ENCODE data around the gene TJAP1.

Gene TJAP1

GRCh38 chr6:43477235-43478007 lies at the start of gene TJAP1:
Gene TJAP1, plus strand, starts transcription at chr6:43477570. Its CDS starts 21,432 bp downstream, at chr6:43499002.
- DNase-seq (ENCODE audit: low read depth): peak; percentile 23

- DNase-seq (ENCODE audit: low read depth): no peak
Observed at GRCh38 chr6:43428112-43428570, 49.2 kb upstream of the TJAP1 start.

GRCh38 chr6:43428874-43429273 lies 48.5 kb upstream of the TJAP1 start:
- DNase-seq (ENCODE audit: low read depth): no peak

GRCh38 chr6:43432009-43432945 lies 45.1 kb upstream of the TJAP1 start:
- no peak for DNase-seq (ENCODE audit: low read depth)

GRCh38 chr6:43433148-43433547 lies 44.2 kb upstream of the TJAP1 start:
- no peak for DNase-seq (ENCODE audit: low read depth)

- no peak for DNase-seq (ENCODE audit: low read depth)
Observed at GRCh38 chr6:43434001-43434840, 43.1 kb upstream of the TJAP1 start.

- no peak for DNase-seq (ENCODE audit: low read depth)
Observed at GRCh38 chr6:43434943-43435342, 42.4 kb upstream of the TJAP1 start.

GRCh38 chr6:43435682-43436437 lies 41.5 kb upstream of the TJAP1 start:
- DNase-seq (ENCODE audit: low read depth): no peak

GRCh38 chr6:43436577-43437282 lies 40.6 kb upstream of the TJAP1 start:
- peak; percentile 23 for DNase-seq (ENCODE audit: low read depth)

GRCh38 chr6:43437700-43438099 lies 39.7 kb upstream of the TJAP1 start:
- no peak for DNase-seq (ENCODE audit: low read depth)

- DNase-seq (ENCODE audit: low read depth): no peak
Observed at GRCh38 chr6:43442935-43443334, 34.4 kb upstream of the TJAP1 start.

GRCh38 chr6:43444036-43444435 lies 33.3 kb upstream of the TJAP1 start:
- no peak for DNase-seq (ENCODE audit: low read depth)

GRCh38 chr6:43444582-43444981 lies 32.8 kb upstream of the TJAP1 start:
- no peak for DNase-seq (ENCODE audit: low read depth)

GRCh38 chr6:43445576-43445975 lies 31.8 kb upstream of the TJAP1 start:
- DNase-seq (ENCODE audit: low read depth): no peak

- no peak for DNase-seq (ENCODE audit: low read depth)
Observed at GRCh38 chr6:43447604-43448003, 29.8 kb upstream of the TJAP1 start.

- DNase-seq (ENCODE audit: low read depth): no peak
Observed at GRCh38 chr6:43448916-43449315, 28.5 kb upstream of the TJAP1 start.

- DNase-seq (ENCODE audit: low read depth): no peak
Observed at GRCh38 chr6:43450699-43451131, 26.7 kb upstream of the TJAP1 start.

GRCh38 chr6:43451348-43451747 lies 26.0 kb upstream of the TJAP1 start:
- no peak for DNase-seq (ENCODE audit: low read depth)

- no peak for DNase-seq (ENCODE audit: low read depth)
Observed at GRCh38 chr6:43451939-43452338, 25.4 kb upstream of the TJAP1 start.

- no peak for DNase-seq (ENCODE audit: low read depth)
Observed at GRCh38 chr6:43452896-43453295, 24.5 kb upstream of the TJAP1 start.

GRCh38 chr6:43453831-43454230 lies 23.5 kb upstream of the TJAP1 start:
- DNase-seq (ENCODE audit: low read depth): no peak
